Right atrium auricular region (tissue), 2 donors: ENCODE results near the gene ITIH4. TPM values are rescaled to one million over a fixed set of nuclear protein-coding genes. Genes with fewer than 3 reads are reported as not detected.

ENCODE experiments used
- DNase-seq: peaks from one replicate; pipeline ENCODE4 v3.0.0-alpha.2; 2019; ENCODE audit warnings: low spot score
- H3K27ac ChIP-seq, 2 donors: fragments of 200-600 bp; sonication (generic); 1 replicate in 1 of 2; 2 replicates in 1 of 2; pipeline ENCODE4 v1.5.1; 2016 to 2019
- H3K27me3 ChIP-seq, 2 donors: fragments of 200-600 bp; sonication (generic); one replicate each; pipeline versions ENCODE4 v1.5.1 to v1.6.0; 2017 to 2019
- H3K36me3 ChIP-seq: fragments of 200-600 bp; sonication (generic); one replicate; pipeline ENCODE4 v1.5.1; 2016
- H3K4me1 ChIP-seq, 2 donors: fragments of 200-600 bp; sonication (generic); one replicate each; pipeline versions ENCODE4 v1.5.1 to v1.6.0; 2017 to 2019
- H3K4me3 ChIP-seq, 2 donors: fragments of 200-600 bp; sonication (generic); 1 replicate in 1 of 2; 2 replicates in 1 of 2; pipeline ENCODE4 v1.5.1; 2017 to 2019; ENCODE audit warnings: mild to moderate bottlenecking in 1 of 2, moderate library complexity in 1 of 2
- H3K9me3 ChIP-seq, 2 donors: fragments of 200-600 bp; sonication (generic); one replicate each; pipeline ENCODE4 v1.5.1; 2019
- total RNA-seq, 2 donors: library from RNA; depleted of rRNA; stranded (reverse); fragments of >200 nt; gene quantifications; one replicate each; pipeline ENCODE4 v1.1.0, GENCODE V29; 2016
- TF ChIP-seq, protein P1 (sequence below), 2 donors: fragments of 200-600 bp; sonication (generic); IDR thresholded peaks; one replicate each; pipeline ENCODE4 v1.5.1; 2019; ENCODE audit warnings: antibody characterized with exemption in 2 of 2

ITIH4 gene
- total RNA-seq, 2 donors from 2014 or later, result 1.2 TPM; not detected in 1

DNA sequence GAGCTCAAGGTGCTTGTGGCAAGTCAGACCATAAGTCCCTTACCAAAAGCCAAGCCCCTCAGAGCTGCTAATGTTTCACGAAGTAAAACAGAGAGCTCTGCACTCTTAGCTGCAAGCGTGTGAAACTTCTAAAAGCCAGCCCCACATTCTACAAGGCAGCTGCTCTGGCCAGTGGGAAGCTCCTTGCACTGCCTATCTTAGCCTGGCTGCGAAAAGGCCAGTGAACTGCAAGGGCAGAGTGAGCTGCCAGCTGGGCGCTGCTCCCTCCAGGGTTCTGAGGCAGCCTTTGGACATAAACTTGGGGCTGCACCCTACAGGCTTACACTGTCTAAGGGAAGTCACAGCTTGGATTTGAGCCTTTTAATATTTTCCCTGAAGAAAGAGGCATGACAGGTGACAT, 6.5 kb upstream of the ITIH4 start:
- H3K4me3 ChIP-seq, result no peak overlapping the region
- H3K4me1 ChIP-seq, result peaks cover 0 to 49% of the 10 kb centered on the region in 2 donors
- DNase-seq, result no peak
- peak overlapping the region in 1 of 2 donors; percentile 79 for H3K27ac ChIP-seq
- TF ChIP-seq, protein P1, sequence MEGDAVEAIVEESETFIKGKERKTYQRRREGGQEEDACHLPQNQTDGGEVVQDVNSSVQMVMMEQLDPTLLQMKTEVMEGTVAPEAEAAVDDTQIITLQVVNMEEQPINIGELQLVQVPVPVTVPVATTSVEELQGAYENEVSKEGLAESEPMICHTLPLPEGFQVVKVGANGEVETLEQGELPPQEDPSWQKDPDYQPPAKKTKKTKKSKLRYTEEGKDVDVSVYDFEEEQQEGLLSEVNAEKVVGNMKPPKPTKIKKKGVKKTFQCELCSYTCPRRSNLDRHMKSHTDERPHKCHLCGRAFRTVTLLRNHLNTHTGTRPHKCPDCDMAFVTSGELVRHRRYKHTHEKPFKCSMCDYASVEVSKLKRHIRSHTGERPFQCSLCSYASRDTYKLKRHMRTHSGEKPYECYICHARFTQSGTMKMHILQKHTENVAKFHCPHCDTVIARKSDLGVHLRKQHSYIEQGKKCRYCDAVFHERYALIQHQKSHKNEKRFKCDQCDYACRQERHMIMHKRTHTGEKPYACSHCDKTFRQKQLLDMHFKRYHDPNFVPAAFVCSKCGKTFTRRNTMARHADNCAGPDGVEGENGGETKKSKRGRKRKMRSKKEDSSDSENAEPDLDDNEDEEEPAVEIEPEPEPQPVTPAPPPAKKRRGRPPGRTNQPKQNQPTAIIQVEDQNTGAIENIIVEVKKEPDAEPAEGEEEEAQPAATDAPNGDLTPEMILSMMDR (IDR thresholded peaks at IDR 0.05), result no peak
- no peaks in the 10 kb centered on the region for H3K27me3 ChIP-seq
- H3K9me3 ChIP-seq, result no peaks in the 10 kb centered on the region
- H3K36me3 ChIP-seq, result no peaks in the 10 kb centered on the region

DNA sequence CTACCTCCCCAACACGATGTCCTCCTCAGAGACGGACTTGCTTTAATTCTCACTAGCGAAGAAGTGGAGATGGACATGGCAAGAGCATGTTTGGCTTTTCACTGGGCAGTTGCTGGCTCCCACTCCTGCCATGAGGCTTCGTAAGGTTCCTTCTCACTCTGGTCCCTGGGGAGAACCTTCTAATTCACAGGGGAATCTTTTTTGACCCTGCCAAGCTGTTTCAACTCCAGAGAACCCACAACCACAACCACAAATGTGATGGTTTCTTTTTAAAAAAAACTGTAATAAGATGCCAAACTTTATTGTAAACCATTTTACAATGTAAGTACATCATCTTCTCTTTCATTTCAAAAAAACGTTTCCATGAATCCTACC, 6.0 kb upstream of the ITIH4 start:
- peaks cover 0 to 49% of the 10 kb centered on the region in 2 donors for H3K4me1 ChIP-seq

DNA sequence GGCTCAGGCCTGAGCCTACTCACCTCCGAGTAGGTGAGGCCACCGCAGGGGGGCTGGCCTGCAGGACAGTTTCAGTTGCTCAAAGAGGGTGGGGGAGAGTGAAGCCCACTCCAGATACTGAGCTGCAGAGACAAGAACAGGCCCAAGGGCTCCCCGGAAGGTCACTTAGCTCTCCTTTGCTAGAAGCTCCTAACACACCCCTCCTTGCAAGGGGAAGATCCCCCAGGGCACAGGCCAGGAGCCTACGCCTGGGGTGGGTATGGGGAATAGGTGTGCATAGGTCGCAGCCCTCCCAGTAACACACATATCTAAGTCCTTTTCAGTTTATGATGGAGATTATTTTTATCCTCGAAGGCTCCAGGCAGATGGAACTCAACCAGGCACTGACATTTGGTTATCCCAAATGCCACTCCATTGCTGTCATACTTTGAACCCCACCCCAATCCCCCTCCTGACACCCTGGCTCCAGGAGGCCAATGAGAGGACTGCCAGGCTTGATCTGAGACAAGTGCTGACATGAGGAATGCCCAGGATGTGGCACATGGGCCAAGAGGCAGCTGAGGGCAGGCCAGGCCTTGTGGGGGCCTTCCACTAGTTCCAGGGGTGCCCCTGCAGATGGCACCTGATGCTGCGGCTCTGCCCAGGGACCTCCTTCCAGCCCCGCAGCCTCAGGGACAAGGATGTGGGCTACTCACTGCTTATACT, 5.4 kb upstream of the ITIH4 start:
- no peaks in the 10 kb centered on the region for H3K9me3 ChIP-seq
- H3K4me3 ChIP-seq, result no peak overlapping the region
- DNase-seq, result no peak
- peak overlapping the region; percentile 69 to 79 for H3K27ac ChIP-seq
- no peaks in the 10 kb centered on the region for H3K27me3 ChIP-seq
- TF ChIP-seq, protein P1 (IDR thresholded peaks at IDR 0.05), result no peak
- peaks cover 0 to 49% of the 10 kb centered on the region in 2 donors for H3K4me1 ChIP-seq
- no peaks in the 10 kb centered on the region for H3K36me3 ChIP-seq

More for the DNA sequence above, 6.0 kb upstream of the ITIH4 start:
- DNase-seq, result no peak
- TF ChIP-seq, protein P1 (IDR thresholded peaks at IDR 0.05), result no peak
- Histone ChIP-seq H3K36me3 (no peaks in the 10 kb centered on the region), H3K4me3 (no peak overlapping the region), H3K9me3 (no peaks in the 10 kb centered on the region), H3K27ac (peak overlapping the region; percentile 69 to 79), H3K27me3 (no peaks in the 10 kb centered on the region)

DNA sequence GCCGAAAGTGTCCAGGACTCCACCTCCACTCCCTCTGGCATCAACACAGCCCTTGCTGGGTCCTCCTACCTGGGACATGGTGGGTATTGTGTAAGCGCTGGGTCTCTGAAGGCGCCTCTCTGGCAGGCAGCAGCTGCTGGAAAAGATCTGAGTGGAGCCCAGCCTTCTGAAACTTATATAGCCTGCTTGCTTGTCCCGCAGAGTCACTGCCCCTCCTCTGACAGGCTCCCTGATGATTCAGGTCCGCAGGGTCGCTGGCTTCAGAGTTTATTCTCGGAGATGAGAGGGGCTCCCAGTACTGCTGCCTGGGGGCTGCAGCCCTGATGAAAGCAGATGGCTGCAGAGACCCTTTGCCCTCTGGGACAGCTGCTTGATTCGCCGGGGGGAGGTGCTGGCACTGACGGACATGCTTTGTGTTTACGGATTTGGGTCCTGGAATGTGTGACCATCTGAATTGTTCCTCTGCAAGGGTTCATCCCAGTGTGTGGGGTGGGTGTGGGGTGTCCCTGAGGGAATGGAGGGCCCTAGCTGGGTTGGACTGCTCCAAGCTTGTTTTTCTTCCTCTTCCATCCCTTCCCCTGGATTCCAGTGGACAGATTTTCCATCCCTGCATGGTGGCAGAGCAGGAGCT, 4.5 kb upstream of the ITIH4 start, which contains the start of gene MUSTN1:
Gene MUSTN1 (minus strand): TSS at position 149 of the 631 bp plus-strand sequence. CDS start 71 bp downstream, at position 78.
- peak; percentile 67 for DNase-seq
- TF ChIP-seq, protein P1 (IDR thresholded peaks at IDR 0.05), result no peak
- Histone ChIP-seq H3K9me3 (no peaks in the 10 kb centered on the region), H3K36me3 (no peaks in the 10 kb centered on the region), H3K4me1 (peaks cover 0 to 54% of the 10 kb centered on the region in 2 donors), H3K27me3 (no peaks in the 10 kb centered on the region), H3K27ac (peak within 1 kb of the TSS; percentile 69 to 79), H3K4me3 (peak within 1 kb of the TSS in 1 of 2 donors; percentile 25)

DNA sequence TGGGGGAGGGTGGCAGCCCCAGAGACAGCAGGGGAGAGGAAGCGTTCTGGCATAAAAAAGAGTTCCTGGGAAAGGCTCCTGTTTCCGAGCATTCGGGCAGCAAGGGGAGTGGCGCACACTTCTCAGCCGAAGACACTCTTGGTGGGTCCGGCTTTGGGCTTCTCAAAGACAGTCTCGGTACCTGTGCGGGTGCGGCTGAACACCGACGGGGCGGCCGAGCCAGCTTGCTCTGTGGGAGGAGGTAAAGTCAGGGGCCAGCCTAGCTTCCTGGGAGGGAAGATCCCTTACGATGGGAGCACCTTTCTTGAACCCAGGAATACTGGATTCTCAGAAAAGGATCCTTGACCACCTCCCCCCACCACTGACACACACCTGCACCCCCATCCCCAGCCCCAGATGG, 2.7 kb upstream of the ITIH4 start:
- Histone ChIP-seq H3K4me3 (no peak overlapping the region), H3K9me3 (no peaks in the 10 kb centered on the region), H3K4me1 (peaks cover 0 to 54% of the 10 kb centered on the region in 2 donors), H3K27ac (peak overlapping the region in 1 of 2 donors; percentile 20), H3K27me3 (no peaks in the 10 kb centered on the region), H3K36me3 (no peaks in the 10 kb centered on the region)
- TF ChIP-seq, protein P1 (IDR thresholded peaks at IDR 0.05), result no peak
- DNase-seq, result no peak
